ENCODE measurements around the gene NLRP10. TPM values are rescaled to one million over a fixed set of nuclear protein-coding genes. Genes with fewer than 3 reads are reported as not detected.

NLRP10 gene, protein sequence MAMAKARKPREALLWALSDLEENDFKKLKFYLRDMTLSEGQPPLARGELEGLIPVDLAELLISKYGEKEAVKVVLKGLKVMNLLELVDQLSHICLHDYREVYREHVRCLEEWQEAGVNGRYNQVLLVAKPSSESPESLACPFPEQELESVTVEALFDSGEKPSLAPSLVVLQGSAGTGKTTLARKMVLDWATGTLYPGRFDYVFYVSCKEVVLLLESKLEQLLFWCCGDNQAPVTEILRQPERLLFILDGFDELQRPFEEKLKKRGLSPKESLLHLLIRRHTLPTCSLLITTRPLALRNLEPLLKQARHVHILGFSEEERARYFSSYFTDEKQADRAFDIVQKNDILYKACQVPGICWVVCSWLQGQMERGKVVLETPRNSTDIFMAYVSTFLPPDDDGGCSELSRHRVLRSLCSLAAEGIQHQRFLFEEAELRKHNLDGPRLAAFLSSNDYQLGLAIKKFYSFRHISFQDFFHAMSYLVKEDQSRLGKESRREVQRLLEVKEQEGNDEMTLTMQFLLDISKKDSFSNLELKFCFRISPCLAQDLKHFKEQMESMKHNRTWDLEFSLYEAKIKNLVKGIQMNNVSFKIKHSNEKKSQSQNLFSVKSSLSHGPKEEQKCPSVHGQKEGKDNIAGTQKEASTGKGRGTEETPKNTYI
- not detected for polyA plus RNA-seq
- long read RNA-seq, donor 1 = 0 reads
- long read RNA-seq, donor 2 = 0 reads
- long read RNA-seq, donor 3 = 0 reads
- long read RNA-seq, donor 4 = 0 reads
- long read RNA-seq, donor 5 = 0 reads
- long read RNA-seq, donor 6 = 0 reads
- long read RNA-seq, donor 7 = 0 reads
- long read RNA-seq, donor 8 = 0 reads
- long read RNA-seq, donor 9 = 0 reads
- long read RNA-seq, donor 10 = 0 reads

DNA sequence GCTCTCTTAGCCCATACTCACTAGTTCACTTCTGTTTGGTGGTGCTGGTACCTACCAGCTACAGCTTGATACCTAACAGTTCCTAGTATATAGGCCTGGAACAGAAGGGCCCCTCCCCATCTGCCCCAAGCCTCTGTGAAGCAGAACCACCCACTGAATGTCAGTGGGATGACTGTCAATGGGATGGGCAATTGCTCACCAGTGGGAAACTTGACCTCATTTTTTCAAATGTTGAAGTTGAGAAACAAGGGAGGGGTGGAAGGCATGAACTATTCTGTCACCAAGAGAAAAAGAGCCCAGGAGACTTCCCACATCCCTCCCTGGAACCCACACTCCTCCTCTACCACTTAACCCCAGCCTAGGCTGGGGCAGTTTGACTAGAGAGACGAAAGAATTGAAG, at the start of gene NLRP10:
Gene NLRP10, minus strand, starts transcription at position 62 of the 400 bp plus-strand sequence. CDS start 1,952 bp downstream, outside the sequence.
- no peak within 1 kb of the TSS for H3K4me3 ChIP-seq (ENCODE audit: low read depth in 1 of 3, low read length in 3 of 3)

GRCh38 chr11:8013833-8014232, 48.6 kb upstream of the NLRP10 start:
- FAIRE-seq (no peak), DNase-seq (no peak)
- Histone ChIP-seq H3K36me3 (ENCODE audit: control insufficient read depth in 3 of 3, insufficient read depth in 2 of 3, low read depth in 1 of 3, low read length in 3 of 3) (no peaks in the 10 kb centered on the region), H3K27ac (ENCODE audit: low read depth in 1 of 3, low read length in 2 of 3) (no peak overlapping the region), H3K9me3 (ENCODE audit: control insufficient read depth in 2 of 2, insufficient read depth in 1 of 2, low read depth in 1 of 2, low read length in 1 of 2) (no peaks in the 10 kb centered on the region), H3K4me1 (ENCODE audit: control insufficient read depth in 3 of 3, insufficient read depth in 2 of 3, low read depth in 1 of 3, low read length in 2 of 3) (no peaks in the 10 kb centered on the region), H3K4me3 (ENCODE audit: low read depth in 1 of 3, low read length in 3 of 3) (no peak overlapping the region), H3K27me3 (ENCODE audit: control insufficient read depth in 3 of 3, insufficient read depth in 3 of 3, low read length in 3 of 3) (peaks cover 0 to 49% (median 8%) of the 10 kb centered on the region in 3 donors)
- 72 to 85% (median 80%) methylated on average over 5 of the region's 5 CpGs for WGBS, 3 donors

More for the DNA sequence above, at the start of gene NLRP10:
- H3K9me3 ChIP-seq (ENCODE audit: control insufficient read depth in 2 of 2, insufficient read depth in 1 of 2, low read depth in 1 of 2, low read length in 1 of 2) = no peaks in the 10 kb centered on the region
- no peaks in the 10 kb centered on the region for H3K27me3 ChIP-seq (ENCODE audit: control insufficient read depth in 3 of 3, insufficient read depth in 3 of 3, low read length in 3 of 3)
- DNase-seq = no peak
- FAIRE-seq = no peak
- no peak within 1 kb of the TSS for H3K27ac ChIP-seq (ENCODE audit: low read depth in 1 of 3, low read length in 2 of 3)
- no peaks in the 10 kb centered on the region for H3K36me3 ChIP-seq (ENCODE audit: control insufficient read depth in 3 of 3, insufficient read depth in 2 of 3, low read depth in 1 of 3, low read length in 3 of 3)
- WGBS, 3 donors = 79 to 89% (median 86%) methylated on average over 1 of the region's 1 CpG
- no peaks in the 10 kb centered on the region for H3K4me1 ChIP-seq (ENCODE audit: control insufficient read depth in 3 of 3, insufficient read depth in 2 of 3, low read depth in 1 of 3, low read length in 2 of 3)

- H3K27me3 ChIP-seq (ENCODE audit: control insufficient read depth in 3 of 3, insufficient read depth in 3 of 3, low read length in 3 of 3) = peaks cover 0 to 34% (median 8%) of the 10 kb centered on the region in 3 donors
- no peak overlapping the region for H3K27ac ChIP-seq (ENCODE audit: low read depth in 1 of 3, low read length in 2 of 3)
- no peaks in the 10 kb centered on the region for H3K36me3 ChIP-seq (ENCODE audit: control insufficient read depth in 3 of 3, insufficient read depth in 2 of 3, low read depth in 1 of 3, low read length in 3 of 3)
- no peak overlapping the region for H3K4me3 ChIP-seq (ENCODE audit: low read depth in 1 of 3, low read length in 3 of 3)
- 59 to 65% (median 59%) methylated on average over 4 of the region's 4 CpGs for WGBS, 3 donors
- FAIRE-seq = no peak
- no peak for DNase-seq
- no peaks in the 10 kb centered on the region for H3K4me1 ChIP-seq (ENCODE audit: control insufficient read depth in 3 of 3, insufficient read depth in 2 of 3, low read depth in 1 of 3, low read length in 2 of 3)
- H3K9me3 ChIP-seq (ENCODE audit: control insufficient read depth in 2 of 2, insufficient read depth in 1 of 2, low read depth in 1 of 2, low read length in 1 of 2) = no peaks in the 10 kb centered on the region
These were observed 46.8 kb upstream of the NLRP10 start for GRCh38 chr11:8011981-8012444.

DNA sequence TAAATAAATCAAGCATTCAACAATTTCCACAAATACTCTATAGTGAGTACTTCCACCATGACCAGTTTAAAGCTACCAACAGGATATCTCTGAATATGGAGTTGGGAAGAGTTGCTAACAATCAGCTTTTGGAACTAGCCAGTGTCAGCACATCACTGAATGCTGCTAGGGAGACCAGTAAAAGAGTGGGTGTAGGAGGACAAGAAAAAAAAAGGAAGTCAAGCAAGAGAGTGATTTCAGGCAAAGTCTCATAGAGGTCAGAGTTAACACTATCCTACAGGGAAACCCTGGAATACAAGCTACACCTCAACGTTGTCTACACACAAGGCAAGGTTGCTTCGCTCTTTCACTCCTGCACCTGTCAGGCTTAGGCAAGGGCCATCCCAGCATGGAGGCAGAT, 46.1 kb upstream of the NLRP10 start:
- no peaks in the 10 kb centered on the region for H3K4me1 ChIP-seq (ENCODE audit: control insufficient read depth in 3 of 3, insufficient read depth in 2 of 3, low read depth in 1 of 3, low read length in 2 of 3)
- H3K27ac ChIP-seq (ENCODE audit: low read depth in 1 of 3, low read length in 2 of 3) = no peak overlapping the region
- FAIRE-seq (no peak), DNase-seq (no peak)
- H3K27me3 ChIP-seq (ENCODE audit: control insufficient read depth in 3 of 3, insufficient read depth in 3 of 3, low read length in 3 of 3) = peaks cover 0 to 28% (median 5%) of the 10 kb centered on the region in 3 donors
- no peaks in the 10 kb centered on the region for H3K36me3 ChIP-seq (ENCODE audit: control insufficient read depth in 3 of 3, insufficient read depth in 2 of 3, low read depth in 1 of 3, low read length in 3 of 3)
- H3K9me3 ChIP-seq (ENCODE audit: control insufficient read depth in 2 of 2, insufficient read depth in 1 of 2, low read depth in 1 of 2, low read length in 1 of 2) = no peaks in the 10 kb centered on the region
- no peak overlapping the region for H3K4me3 ChIP-seq (ENCODE audit: low read depth in 1 of 3, low read length in 3 of 3)
- 80 to 84% (median 81%) methylated on average over 2 of the region's 2 CpGs for WGBS, 3 donors

GRCh38 chr11:8009856-8010255, 44.6 kb upstream of the NLRP10 start:
- DNase-seq (no peak), FAIRE-seq (no peak)
- Histone ChIP-seq H3K4me1 (ENCODE audit: control insufficient read depth in 3 of 3, insufficient read depth in 2 of 3, low read depth in 1 of 3, low read length in 2 of 3) (no peaks in the 10 kb centered on the region), H3K9me3 (ENCODE audit: control insufficient read depth in 2 of 2, insufficient read depth in 1 of 2, low read depth in 1 of 2, low read length in 1 of 2) (no peaks in the 10 kb centered on the region), H3K27me3 (ENCODE audit: control insufficient read depth in 3 of 3, insufficient read depth in 3 of 3, low read length in 3 of 3) (peaks cover 0 to 15% (median 2%) of the 10 kb centered on the region in 3 donors), H3K36me3 (ENCODE audit: control insufficient read depth in 3 of 3, insufficient read depth in 2 of 3, low read depth in 1 of 3, low read length in 3 of 3) (no peaks in the 10 kb centered on the region), H3K27ac (ENCODE audit: low read depth in 1 of 3, low read length in 2 of 3) (no peak overlapping the region), H3K4me3 (ENCODE audit: low read depth in 1 of 3, low read length in 3 of 3) (no peak overlapping the region)
- 92 to 95% (median 93%) methylated on average over 3 of the region's 3 CpGs for WGBS, 3 donors

DNA sequence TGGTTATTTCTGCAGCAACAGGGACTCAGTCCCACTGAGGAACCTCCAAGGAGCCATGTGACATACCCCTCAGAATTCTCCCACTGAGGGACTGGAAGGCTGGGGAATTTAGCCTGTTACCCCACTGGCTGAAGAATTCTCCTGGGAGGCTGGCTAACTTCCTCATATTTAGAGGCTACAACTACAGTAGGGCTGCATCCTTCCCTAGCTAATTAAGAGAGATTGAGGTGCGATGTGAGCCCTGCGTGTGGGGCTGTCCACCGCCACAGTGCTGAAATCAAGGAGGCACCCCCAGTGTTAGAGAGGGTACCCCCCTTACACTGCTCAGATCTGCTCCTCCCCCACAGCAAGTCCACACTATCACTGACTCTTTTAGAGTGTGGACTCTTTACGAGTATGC, 43.0 kb upstream of the NLRP10 start:
- DNase-seq (no peak), FAIRE-seq (no peak)
- Histone ChIP-seq H3K27me3 (ENCODE audit: control insufficient read depth in 3 of 3, insufficient read depth in 3 of 3, low read length in 3 of 3) (peaks cover 0 to 12% (median 2%) of the 10 kb centered on the region in 3 donors), H3K9me3 (ENCODE audit: control insufficient read depth in 2 of 2, insufficient read depth in 1 of 2, low read depth in 1 of 2, low read length in 1 of 2) (no peaks in the 10 kb centered on the region), H3K27ac (ENCODE audit: low read depth in 1 of 3, low read length in 2 of 3) (no peak overlapping the region), H3K36me3 (ENCODE audit: control insufficient read depth in 3 of 3, insufficient read depth in 2 of 3, low read depth in 1 of 3, low read length in 3 of 3) (no peaks in the 10 kb centered on the region), H3K4me1 (ENCODE audit: control insufficient read depth in 3 of 3, insufficient read depth in 2 of 3, low read depth in 1 of 3, low read length in 2 of 3) (no peaks in the 10 kb centered on the region), H3K4me3 (ENCODE audit: low read depth in 1 of 3, low read length in 3 of 3) (no peak overlapping the region)
- WGBS, 3 donors = 37 to 48% (median 46%) methylated on average over 4 of the region's 4 CpGs

- H3K4me3 ChIP-seq (ENCODE audit: low read depth in 1 of 3, low read length in 3 of 3) = no peak overlapping the region
- FAIRE-seq (no peak), DNase-seq (peak; percentile 74)
- no peaks in the 10 kb centered on the region for H3K36me3 ChIP-seq (ENCODE audit: control insufficient read depth in 3 of 3, insufficient read depth in 2 of 3, low read depth in 1 of 3, low read length in 3 of 3)
- H3K27me3 ChIP-seq (ENCODE audit: control insufficient read depth in 3 of 3, insufficient read depth in 3 of 3, low read length in 3 of 3) = peaks cover 0 to 3% (median 2%) of the 10 kb centered on the region in 3 donors
- H3K9me3 ChIP-seq (ENCODE audit: control insufficient read depth in 2 of 2, insufficient read depth in 1 of 2, low read depth in 1 of 2, low read length in 1 of 2) = no peaks in the 10 kb centered on the region
- no peaks in the 10 kb centered on the region for H3K4me1 ChIP-seq (ENCODE audit: control insufficient read depth in 3 of 3, insufficient read depth in 2 of 3, low read depth in 1 of 3, low read length in 2 of 3)
- H3K27ac ChIP-seq (ENCODE audit: low read depth in 1 of 3, low read length in 2 of 3) = no peak overlapping the region
These were observed 41.2 kb upstream of the NLRP10 start for GRCh38 chr11:8006349-8006977.

- peaks cover 0 to 3% (median 0%) of the 10 kb centered on the region in 3 donors for H3K27me3 ChIP-seq (ENCODE audit: control insufficient read depth in 3 of 3, insufficient read depth in 3 of 3, low read length in 3 of 3)
- H3K9me3 ChIP-seq (ENCODE audit: control insufficient read depth in 2 of 2, insufficient read depth in 1 of 2, low read depth in 1 of 2, low read length in 1 of 2) = no peaks in the 10 kb centered on the region
- H3K4me3 ChIP-seq (ENCODE audit: low read depth in 1 of 3, low read length in 3 of 3) = no peak overlapping the region
- no peaks in the 10 kb centered on the region for H3K36me3 ChIP-seq (ENCODE audit: control insufficient read depth in 3 of 3, insufficient read depth in 2 of 3, low read depth in 1 of 3, low read length in 3 of 3)
- no peak overlapping the region for H3K27ac ChIP-seq (ENCODE audit: low read depth in 1 of 3, low read length in 2 of 3)
- H3K4me1 ChIP-seq (ENCODE audit: control insufficient read depth in 3 of 3, insufficient read depth in 2 of 3, low read depth in 1 of 3, low read length in 2 of 3) = no peaks in the 10 kb centered on the region
- DNase-seq = no peak
- FAIRE-seq = no peak
These were observed 40.3 kb upstream of the NLRP10 start for GRCh38 chr11:8005556-8005955.
